Measurements from ENCODE around the gene ADPRHL1.
"Not testable (repeated sequence)": the region's sequence is repeated elsewhere in the genome, so short reads cannot be mapped to it uniquely, and the experiment has no call there.

Gene ADPRHL1

GRCh38 chr13:113477724-113478123, 24.4 kb upstream of the ADPRHL1 start:
- no peak for DNase-seq (ENCODE audit: low spot score)

- no peak for DNase-seq (ENCODE audit: low spot score)
These were observed 23.5 kb upstream of the ADPRHL1 start for GRCh38 chr13:113476811-113477210.

- DNase-seq (ENCODE audit: low spot score) = no peak
These were observed 22.6 kb upstream of the ADPRHL1 start for GRCh38 chr13:113475911-113476310.

- DNase-seq (ENCODE audit: low spot score) = no peak
These were observed 22.0 kb upstream of the ADPRHL1 start for GRCh38 chr13:113475280-113475679.

- DNase-seq (ENCODE audit: low spot score) = no peak
These were observed 20.9 kb upstream of the ADPRHL1 start for GRCh38 chr13:113474179-113474578.

- DNase-seq (ENCODE audit: low spot score) = no peak
These were observed 19.2 kb upstream of the ADPRHL1 start for GRCh38 chr13:113472355-113473025.

- no peak for DNase-seq (ENCODE audit: low spot score)
These were observed 18.6 kb upstream of the ADPRHL1 start for GRCh38 chr13:113471844-113472243.

- not testable (repeated sequence) for DNase-seq (ENCODE audit: low spot score)
These were observed 17.4 kb upstream of the ADPRHL1 start for GRCh38 chr13:113470635-113471163.

GRCh38 chr13:113470073-113470472, 16.8 kb upstream of the ADPRHL1 start:
- no peak for DNase-seq (ENCODE audit: low spot score)

GRCh38 chr13:113469582-113469981, 16.3 kb upstream of the ADPRHL1 start:
- no peak for DNase-seq (ENCODE audit: low spot score)

- DNase-seq (ENCODE audit: low spot score) = no peak
These were observed 15.3 kb upstream of the ADPRHL1 start for GRCh38 chr13:113468472-113469201.

- no peak for DNase-seq (ENCODE audit: low spot score)
These were observed 14.7 kb upstream of the ADPRHL1 start for GRCh38 chr13:113468029-113468428.

- no peak for DNase-seq (ENCODE audit: low spot score)
These were observed 13.1 kb upstream of the ADPRHL1 start for GRCh38 chr13:113466383-113466782.

GRCh38 chr13:113465300-113465699, 12.0 kb upstream of the ADPRHL1 start:
- DNase-seq (ENCODE audit: low spot score) = no peak

- no peak for DNase-seq (ENCODE audit: low spot score)
These were observed 11.2 kb upstream of the ADPRHL1 start for GRCh38 chr13:113464476-113464875.

- DNase-seq (ENCODE audit: low spot score) = no peak
These were observed 7.9 kb upstream of the ADPRHL1 start for GRCh38 chr13:113461022-113461751.

GRCh38 chr13:113460599-113460998, 7.3 kb upstream of the ADPRHL1 start:
- no peak for DNase-seq (ENCODE audit: low spot score)

GRCh38 chr13:113460064-113460555, 6.8 kb upstream of the ADPRHL1 start:
- DNase-seq (ENCODE audit: low spot score) = no peak

- DNase-seq (ENCODE audit: low spot score) = peak; percentile 69
These were observed 5.2 kb upstream of the ADPRHL1 start for GRCh38 chr13:113458253-113459065.

GRCh38 chr13:113457510-113457909, 4.2 kb upstream of the ADPRHL1 start:
- no peak for DNase-seq (ENCODE audit: low spot score)

GRCh38 chr13:113456116-113456702, 2.9 kb upstream of the ADPRHL1 start:
- DNase-seq (ENCODE audit: low spot score) = no peak

All from D341Med (cell line).